ENCODE data around the gene DKK2.

Gene DKK2

GRCh38 chr4:107035819-107036583 lies at the start of gene DKK2:
DKK2 (minus strand) TSS chr4:107036313; CDS start chr4:107035591, 722 bp downstream.
- DNase-seq (ENCODE audit: low read depth), result no peak
- TF ChIP-seq, protein P1, sequence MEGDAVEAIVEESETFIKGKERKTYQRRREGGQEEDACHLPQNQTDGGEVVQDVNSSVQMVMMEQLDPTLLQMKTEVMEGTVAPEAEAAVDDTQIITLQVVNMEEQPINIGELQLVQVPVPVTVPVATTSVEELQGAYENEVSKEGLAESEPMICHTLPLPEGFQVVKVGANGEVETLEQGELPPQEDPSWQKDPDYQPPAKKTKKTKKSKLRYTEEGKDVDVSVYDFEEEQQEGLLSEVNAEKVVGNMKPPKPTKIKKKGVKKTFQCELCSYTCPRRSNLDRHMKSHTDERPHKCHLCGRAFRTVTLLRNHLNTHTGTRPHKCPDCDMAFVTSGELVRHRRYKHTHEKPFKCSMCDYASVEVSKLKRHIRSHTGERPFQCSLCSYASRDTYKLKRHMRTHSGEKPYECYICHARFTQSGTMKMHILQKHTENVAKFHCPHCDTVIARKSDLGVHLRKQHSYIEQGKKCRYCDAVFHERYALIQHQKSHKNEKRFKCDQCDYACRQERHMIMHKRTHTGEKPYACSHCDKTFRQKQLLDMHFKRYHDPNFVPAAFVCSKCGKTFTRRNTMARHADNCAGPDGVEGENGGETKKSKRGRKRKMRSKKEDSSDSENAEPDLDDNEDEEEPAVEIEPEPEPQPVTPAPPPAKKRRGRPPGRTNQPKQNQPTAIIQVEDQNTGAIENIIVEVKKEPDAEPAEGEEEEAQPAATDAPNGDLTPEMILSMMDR (IDR thresholded peaks at IDR 0.05; ENCODE audit: insufficient read depth, low read depth, low read length, missing control alignments), result no peak
- no peak within 1 kb of the TSS for H3K4me3 ChIP-seq (ENCODE audit: low read depth, low read length)

GRCh38 chr4:107077192-107077591 lies 41.1 kb upstream of the DKK2 start:
- TF ChIP-seq, protein P1 (IDR thresholded peaks at IDR 0.05; ENCODE audit: insufficient read depth, low read depth, low read length, missing control alignments), result no peak
- no peak overlapping the region for H3K4me3 ChIP-seq (ENCODE audit: low read depth, low read length)
- no peak for DNase-seq (ENCODE audit: low read depth)

DNA sequence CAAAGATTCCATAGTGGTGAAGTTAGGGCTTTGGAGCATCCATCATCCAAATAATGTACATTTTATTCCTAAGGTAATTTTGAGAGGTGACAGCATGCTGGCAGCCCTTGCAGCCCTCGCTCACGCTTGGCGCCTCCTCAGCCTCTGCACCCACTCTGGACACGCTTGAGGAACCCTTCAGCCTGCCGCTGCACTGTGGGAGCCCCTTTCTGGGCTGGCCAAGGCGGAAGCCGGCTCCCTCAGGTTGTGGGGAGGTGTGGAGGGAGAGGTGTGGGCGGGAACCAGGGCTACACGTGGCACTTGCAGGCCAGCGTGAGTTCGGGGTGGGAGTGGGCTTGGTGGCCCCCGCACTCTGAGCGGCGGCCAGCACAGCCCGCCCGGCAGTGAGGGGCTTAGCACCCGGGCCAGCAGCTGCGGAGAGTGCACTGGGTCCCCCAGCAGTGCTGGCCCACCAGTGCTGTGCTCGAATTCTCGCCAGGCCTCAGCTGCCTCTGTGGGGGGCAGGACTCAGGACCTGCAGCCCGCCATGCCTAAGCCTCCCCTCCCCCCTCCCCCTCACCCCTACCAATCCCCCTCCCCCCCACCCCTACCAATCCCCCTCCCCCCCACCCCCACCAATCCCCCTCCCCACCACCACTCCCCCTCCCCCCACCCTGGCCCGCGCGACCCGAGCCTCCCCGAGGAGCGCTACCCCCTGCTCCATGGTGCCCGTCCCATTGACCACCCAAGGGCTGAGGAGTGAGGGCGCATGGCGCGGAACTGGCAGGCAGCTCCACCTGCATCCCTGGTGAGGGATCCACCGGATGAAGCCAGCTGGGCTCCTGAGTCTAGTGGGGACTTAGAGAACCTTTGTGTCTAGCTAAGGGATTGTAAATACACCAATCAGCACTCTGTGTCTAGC lies 37.0 kb upstream of the DKK2 start:
- no peak for DNase-seq (ENCODE audit: low read depth)
- TF ChIP-seq, protein P1 (IDR thresholded peaks at IDR 0.05; ENCODE audit: insufficient read depth, low read depth, low read length, missing control alignments), result no peak
- no peak overlapping the region for H3K4me3 ChIP-seq (ENCODE audit: low read depth, low read length)

DNA sequence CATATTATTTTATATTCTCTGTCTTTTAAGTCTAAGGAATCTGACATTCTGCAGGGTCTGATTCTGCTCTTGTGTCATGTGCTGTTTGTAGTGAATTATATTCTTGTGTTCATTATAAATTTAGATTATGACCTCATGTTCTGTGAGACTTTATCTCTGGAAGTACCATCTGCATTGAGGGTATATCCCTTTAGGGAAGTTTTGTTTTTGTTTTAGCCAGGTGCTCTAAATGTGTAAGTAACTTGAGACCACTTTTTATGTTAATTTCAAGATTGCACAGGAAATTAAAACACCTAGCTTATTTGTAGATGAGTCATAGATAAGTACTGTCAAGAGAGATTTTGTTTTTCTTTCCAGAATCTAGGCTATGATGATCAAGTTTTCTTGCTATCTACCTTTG lies 35.0 kb upstream of the DKK2 start:
- H3K4me3 ChIP-seq (ENCODE audit: low read depth, low read length), result no peak overlapping the region
- TF ChIP-seq, protein P1 (IDR thresholded peaks at IDR 0.05; ENCODE audit: insufficient read depth, low read depth, low read length, missing control alignments), result no peak
- DNase-seq (ENCODE audit: low read depth), result no peak

- H3K4me3 ChIP-seq (ENCODE audit: low read depth, low read length), result no peak overlapping the region
- no peak for DNase-seq (ENCODE audit: low read depth)
- TF ChIP-seq, protein P1 (IDR thresholded peaks at IDR 0.05; ENCODE audit: insufficient read depth, low read depth, low read length, missing control alignments), result no peak
Measured at GRCh38 chr4:107069049-107069448, 32.9 kb upstream of the DKK2 start.

DNA sequence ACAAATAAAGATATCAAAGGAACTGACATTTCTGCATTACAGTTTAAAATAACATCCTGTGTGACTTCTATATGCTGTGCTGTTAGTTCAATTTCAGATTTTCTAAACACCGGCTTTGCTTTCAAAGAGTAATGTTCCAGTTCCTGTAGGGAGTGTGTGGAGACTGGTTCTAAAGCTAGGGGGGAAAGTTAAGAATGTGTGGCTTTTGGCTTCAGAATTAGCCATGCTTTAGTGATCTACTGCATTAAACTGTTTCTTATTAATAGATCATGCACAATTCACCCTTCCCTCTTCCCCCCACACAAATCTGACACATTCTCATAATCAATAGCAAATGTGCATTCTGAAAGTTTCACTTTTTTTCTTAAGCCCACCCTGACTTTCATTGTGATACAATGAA lies 32.0 kb upstream of the DKK2 start:
- TF ChIP-seq, protein P1 (IDR thresholded peaks at IDR 0.05; ENCODE audit: insufficient read depth, low read depth, low read length, missing control alignments), result no peak
- no peak for DNase-seq (ENCODE audit: low read depth)
- no peak overlapping the region for H3K4me3 ChIP-seq (ENCODE audit: low read depth, low read length)

Measured in GM12865 (cell line).